NOMO-1 treated with dmso at 0.1 percent for 144 hours (cell line): ENCODE results near the gene ALK.

Experiments used
- DNase-seq: peaks from one replicate; lab custom pipeline; 2025; ENCODE audit not compliant: unreplicated experiment; lab: John Stamatoyannopoulos, UW

Gene ALK

GRCh38 chr2:29544917-29545316 lies 376.5 kb downstream of the ALK start:
- DNase-seq, result no peak

- DNase-seq, result no peak
Observed at GRCh38 chr2:29544031-29544430, 377.4 kb downstream of the ALK start.

GRCh38 chr2:29535188-29535587 lies 386.2 kb downstream of the ALK start:
- no peak for DNase-seq

GRCh38 chr2:29532436-29532835 lies 388.9 kb downstream of the ALK start:
- no peak for DNase-seq

GRCh38 chr2:29531626-29532025 lies 389.8 kb downstream of the ALK start:
- DNase-seq, result no peak

GRCh38 chr2:29530281-29530680 lies 391.1 kb downstream of the ALK start:
- no peak for DNase-seq

- DNase-seq, result no peak
Observed at GRCh38 chr2:29528891-29529520, 392.4 kb downstream of the ALK start.

- DNase-seq, result no peak
Observed at GRCh38 chr2:29528371-29528770, 393.0 kb downstream of the ALK start.

- no peak for DNase-seq
Observed at GRCh38 chr2:29527947-29528346, 393.4 kb downstream of the ALK start.

- no peak for DNase-seq
Observed at GRCh38 chr2:29526587-29527586, 394.5 kb downstream of the ALK start.

GRCh38 chr2:29525921-29526320 lies 395.5 kb downstream of the ALK start:
- no peak for DNase-seq

- no peak for DNase-seq
Observed at GRCh38 chr2:29524652-29525051, 396.7 kb downstream of the ALK start.

- no peak for DNase-seq
Observed at GRCh38 chr2:29522951-29523669, 398.3 kb downstream of the ALK start.

GRCh38 chr2:29520001-29520400 lies 401.4 kb downstream of the ALK start:
- DNase-seq, result no peak

- no peak for DNase-seq
Observed at GRCh38 chr2:29519338-29519925, 402.0 kb downstream of the ALK start.

GRCh38 chr2:29518646-29519337 lies 402.6 kb downstream of the ALK start:
- no peak for DNase-seq

GRCh38 chr2:29518010-29518409 lies 403.4 kb downstream of the ALK start:
- DNase-seq, result no peak

GRCh38 chr2:29517413-29517812 lies 404.0 kb downstream of the ALK start:
- no peak for DNase-seq

- DNase-seq, result no peak
Observed at GRCh38 chr2:29516767-29517166, 404.6 kb downstream of the ALK start.

GRCh38 chr2:29509878-29510277 lies 411.5 kb downstream of the ALK start:
- no peak for DNase-seq

GRCh38 chr2:29509397-29509796 lies 412.0 kb downstream of the ALK start:
- no peak for DNase-seq
